Mucosa of descending colon (tissue), 3 donors: ENCODE data around the gene PEAK1. TPM values are rescaled to one million over a fixed set of nuclear protein-coding genes. Genes with fewer than 3 reads are reported as not detected.

Experiments used
- ATAC-seq: fragments of 200-7000 bp; cut with Tn5 transposase; one replicate; pipeline ENCODE4 v1.9.1; 2020; ENCODE audit warnings: mild to moderate bottlenecking, moderate library complexity
- DNase-seq, 3 donors: peaks; one replicate each; pipeline ENCODE4 v3.0.0-alpha.2; 2020
- H3K36me3 ChIP-seq: fragments of 200-600 bp; one replicate; pipeline ENCODE4 v1.8.0; 2021; ENCODE audit warnings: low read depth, mild to moderate bottlenecking
- H3K4me1 ChIP-seq: fragments of 200-600 bp; one replicate; pipeline ENCODE4 v1.8.0; 2021; ENCODE audit warnings: low read depth, mild to moderate bottlenecking
- H3K4me3 ChIP-seq: fragments of 200-600 bp; one replicate; pipeline ENCODE4 v1.8.0; 2021; ENCODE audit warnings: mild to moderate bottlenecking
- H3K9me3 ChIP-seq: fragments of 200-600 bp; one replicate; pipeline ENCODE4 v1.8.0; 2021; ENCODE audit warnings: mild to moderate bottlenecking
- intact Hi-C, 2 donors: fragments of 100-400 bp; cut with DNase I in 1 of 2; cut with micrococcal nuclease in 1 of 2; formaldehyde crosslinking; loops; one replicate each; pipeline versions ENCODE4 v1.11.0 to v1.11.1; 2022; cut with DNase I, micrococcal nuclease
- total RNA-seq, 3 donors: library from RNA; stranded (reverse); fragmentation: NEBNext Ultra II Directional in 2 of 3; extraction: Animal tissue kit (Norgen Biotek cat#: 25700) in 2 of 3; gene quantifications; one replicate each; pipeline versions ENCODE4 v1.2.1 to v1.2.4, GENCODE V29; 2021 to 2023
- TF ChIP-seq, protein P1 (sequence below): fragments of 200-600 bp; IDR thresholded peaks from one replicate; pipeline ENCODE4 v1.8.0; 2022; ENCODE audit warnings: antibody characterized with exemption, mild to moderate bottlenecking
- donor health status: DM: no; HTN: no; CAD: no; lungs with moderate emphysema.
- donor health status: DM: no; HTN: no; CAD: no.
- donor health status: DM: no; HTN: yes; CAD: no.

PEAK1 gene
- total RNA-seq, 3 donors from 2014 or later = 47.9 to 75.3 (median 65.7) TPM

DNA sequence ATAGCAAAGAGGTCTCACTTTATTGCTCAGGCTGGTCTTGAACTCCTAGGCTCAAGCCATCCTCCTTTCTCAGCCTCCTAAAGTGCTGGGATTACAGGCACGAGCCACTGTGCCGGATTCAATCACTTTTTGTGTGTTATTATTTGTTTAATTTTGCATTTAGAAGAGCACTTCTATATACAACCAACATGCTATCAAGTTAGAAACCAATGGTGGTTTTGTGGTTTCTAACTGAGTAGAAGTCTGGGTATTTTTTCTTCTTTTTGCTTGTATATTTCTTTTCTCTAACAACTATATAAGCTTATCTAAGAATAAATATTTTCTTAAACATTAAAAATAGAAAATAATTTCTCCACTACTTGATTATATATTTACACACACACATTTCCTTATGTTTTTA is 86.7 kb downstream of the PEAK1 start:
- ATAC-seq = no peak
- intact Hi-C loops = no loop called here
- H3K9me3 ChIP-seq = no peaks in the 10 kb centered on the region

DNA sequence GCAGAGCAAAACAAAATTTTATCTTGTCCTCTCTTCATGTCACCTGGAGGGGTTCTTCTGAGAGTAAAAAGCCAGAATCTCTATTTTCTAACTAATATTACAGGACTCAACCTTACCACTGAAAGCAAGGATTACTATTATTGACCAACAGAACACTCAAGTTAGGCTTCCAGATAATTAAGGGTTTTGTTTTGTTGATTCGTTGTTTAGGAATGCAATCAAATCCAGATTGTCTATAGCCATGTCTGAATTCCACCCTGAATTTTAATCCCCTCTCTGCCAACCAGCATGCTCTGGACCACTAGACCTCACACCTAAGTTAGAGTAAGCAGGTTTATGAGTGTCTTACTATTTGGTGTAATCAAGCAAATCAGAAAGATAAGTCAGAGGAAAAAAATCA is 90.7 kb downstream of the PEAK1 start:
- H3K4me1 ChIP-seq = peaks cover 2% of the 10 kb centered on the region
- ATAC-seq (no peak), DNase-seq (no peak)
- no peaks in the 10 kb centered on the region for H3K36me3 ChIP-seq
- TF ChIP-seq, protein P1, sequence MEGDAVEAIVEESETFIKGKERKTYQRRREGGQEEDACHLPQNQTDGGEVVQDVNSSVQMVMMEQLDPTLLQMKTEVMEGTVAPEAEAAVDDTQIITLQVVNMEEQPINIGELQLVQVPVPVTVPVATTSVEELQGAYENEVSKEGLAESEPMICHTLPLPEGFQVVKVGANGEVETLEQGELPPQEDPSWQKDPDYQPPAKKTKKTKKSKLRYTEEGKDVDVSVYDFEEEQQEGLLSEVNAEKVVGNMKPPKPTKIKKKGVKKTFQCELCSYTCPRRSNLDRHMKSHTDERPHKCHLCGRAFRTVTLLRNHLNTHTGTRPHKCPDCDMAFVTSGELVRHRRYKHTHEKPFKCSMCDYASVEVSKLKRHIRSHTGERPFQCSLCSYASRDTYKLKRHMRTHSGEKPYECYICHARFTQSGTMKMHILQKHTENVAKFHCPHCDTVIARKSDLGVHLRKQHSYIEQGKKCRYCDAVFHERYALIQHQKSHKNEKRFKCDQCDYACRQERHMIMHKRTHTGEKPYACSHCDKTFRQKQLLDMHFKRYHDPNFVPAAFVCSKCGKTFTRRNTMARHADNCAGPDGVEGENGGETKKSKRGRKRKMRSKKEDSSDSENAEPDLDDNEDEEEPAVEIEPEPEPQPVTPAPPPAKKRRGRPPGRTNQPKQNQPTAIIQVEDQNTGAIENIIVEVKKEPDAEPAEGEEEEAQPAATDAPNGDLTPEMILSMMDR = no peak
- H3K9me3 ChIP-seq = no peaks in the 10 kb centered on the region
- H3K4me3 ChIP-seq = no peak overlapping the region
- intact Hi-C loops = no loop called here

More for the DNA sequence above, 86.7 kb downstream of the PEAK1 start:
- TF ChIP-seq, protein P1 = no peak
- no peak for DNase-seq
- H3K4me1 ChIP-seq = no peaks in the 10 kb centered on the region
- no peaks in the 10 kb centered on the region for H3K36me3 ChIP-seq
- no peak overlapping the region for H3K4me3 ChIP-seq

DNA sequence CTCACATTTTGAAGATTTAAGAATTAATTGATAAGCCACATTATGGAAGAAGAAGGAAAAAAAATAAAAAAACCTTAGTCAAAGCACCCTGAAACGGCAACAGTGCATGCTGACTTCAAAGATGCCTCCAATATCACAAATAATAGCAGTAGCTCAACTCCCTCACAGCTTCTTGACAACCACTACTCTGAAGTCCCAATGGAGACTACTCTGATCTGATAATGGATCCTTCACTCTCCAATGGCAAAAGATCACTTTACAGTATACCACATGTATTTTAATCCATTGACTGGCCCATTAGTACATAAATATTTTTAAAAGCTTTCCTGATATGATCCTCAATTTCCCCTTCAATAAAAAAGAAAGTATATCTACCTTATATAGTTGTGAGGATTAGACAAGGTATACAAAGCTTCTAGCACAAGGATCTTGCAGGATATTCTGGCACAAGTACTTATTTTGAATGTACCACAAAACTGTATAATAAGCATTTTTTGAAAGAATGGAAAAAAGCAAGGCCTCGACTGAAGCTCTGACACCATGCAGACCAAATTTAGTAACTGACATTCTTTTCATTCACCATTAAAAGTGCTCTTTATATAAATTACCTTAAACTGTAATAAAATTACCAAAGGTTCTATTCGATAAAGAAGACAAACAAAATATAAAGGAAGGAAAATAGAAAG is 91.9 kb downstream of the PEAK1 start:
- Histone ChIP-seq H3K9me3 (no peaks in the 10 kb centered on the region), H3K36me3 (no peaks in the 10 kb centered on the region), H3K4me1 (peaks cover 2% of the 10 kb centered on the region), H3K4me3 (no peak overlapping the region)
- intact Hi-C loops = no loop called here
- DNase-seq (no peak), ATAC-seq (no peak)
- TF ChIP-seq, protein P1 = no peak

DNA sequence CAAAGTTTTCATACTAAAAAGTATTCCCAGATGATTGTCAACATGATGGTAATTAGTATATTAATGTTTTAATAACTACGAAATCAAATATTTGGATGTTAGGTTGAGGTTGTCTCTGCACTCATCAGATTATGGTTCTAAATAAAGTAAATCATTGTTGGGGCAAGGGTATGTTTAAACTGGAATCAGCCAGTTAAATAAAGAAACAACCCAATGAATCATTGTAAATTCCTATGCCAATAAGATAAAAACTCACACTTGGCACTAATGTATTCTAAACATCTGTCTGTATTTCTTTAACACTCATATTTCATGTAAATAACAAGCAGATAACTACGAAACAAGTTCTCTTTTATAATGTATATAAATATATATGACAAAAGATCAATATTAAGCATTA is 92.7 kb downstream of the PEAK1 start:
- H3K4me3 ChIP-seq = no peak overlapping the region
- no peaks in the 10 kb centered on the region for H3K36me3 ChIP-seq
- H3K4me1 ChIP-seq = peaks cover 2% of the 10 kb centered on the region
- TF ChIP-seq, protein P1 = no peak
- no peak for ATAC-seq
- no peak for DNase-seq
- intact Hi-C loops = no loop called here
- H3K9me3 ChIP-seq = no peaks in the 10 kb centered on the region

DNA sequence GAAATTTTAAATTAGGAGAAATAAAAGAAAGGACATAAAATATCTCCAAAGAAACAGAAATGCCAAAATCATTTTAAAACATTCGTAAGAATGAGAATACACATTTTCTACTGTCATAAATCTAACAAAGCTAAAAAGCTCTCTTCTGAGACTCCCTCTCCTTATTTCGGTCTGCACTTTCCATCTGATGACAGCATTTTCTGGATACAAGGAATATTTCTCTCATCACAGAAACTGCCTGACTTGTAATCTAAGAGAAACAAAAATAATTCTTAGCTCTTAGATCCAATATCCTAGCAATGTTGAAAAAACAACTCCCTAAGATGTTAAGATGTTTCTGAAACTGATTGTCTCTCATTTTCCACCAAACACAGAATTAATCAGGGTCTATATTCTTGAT is 93.5 kb downstream of the PEAK1 start:
- intact Hi-C loops = no loop called here
- Histone ChIP-seq H3K4me1 (peaks cover 2% of the 10 kb centered on the region), H3K36me3 (no peaks in the 10 kb centered on the region), H3K4me3 (no peak overlapping the region), H3K9me3 (no peaks in the 10 kb centered on the region)
- DNase-seq (no peak), ATAC-seq (no peak)
- TF ChIP-seq, protein P1 = no peak

DNA sequence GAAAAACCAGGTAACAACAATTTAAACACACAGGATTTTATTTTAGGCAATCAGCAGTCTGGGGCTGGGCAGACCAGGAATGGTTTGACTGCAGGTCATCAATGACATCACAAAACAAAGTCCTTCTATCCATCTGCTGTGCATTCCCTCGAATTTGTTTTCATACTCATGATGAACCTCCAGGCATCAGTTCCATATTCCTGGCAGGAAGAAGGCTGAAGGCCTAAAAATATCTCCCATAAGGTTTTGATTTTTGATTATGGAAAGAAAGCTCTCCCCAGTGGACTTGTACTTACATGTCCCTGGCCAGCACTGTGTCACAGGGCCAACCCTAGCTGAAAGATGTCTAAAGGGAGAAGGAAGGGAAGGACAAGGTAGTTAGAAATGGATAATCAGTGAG is 107.4 kb downstream of the PEAK1 start:
- TF ChIP-seq, protein P1 = no peak
- no peak overlapping the region for H3K4me3 ChIP-seq
- peak; percentile 73 for ATAC-seq
- H3K36me3 ChIP-seq = no peaks in the 10 kb centered on the region
- no peaks in the 10 kb centered on the region for H3K9me3 ChIP-seq
- intact Hi-C loops = no loop called here
- no peak for DNase-seq
- H3K4me1 ChIP-seq = no peaks in the 10 kb centered on the region
